Neural cell (in vitro differentiated cells): ENCODE results near the gene SFMBT2. TPM values are rescaled to one million over a fixed set of nuclear protein-coding genes. Genes with fewer than 3 reads are reported as not detected.

Experiments
- H2AFZ ChIP-seq: fragments of 200-600, 300-800 bp; sonication (generic), shearing (Covaris generic); 2 replicates; pipeline ENCODE4 v1.6.0; 2014; ENCODE audit warnings: low read depth, mild to moderate bottlenecking, antibody characterized with exemption, low read length, moderate library complexity
- H3F3A ChIP-seq: fragments of 200-600 bp; shearing (Covaris generic); 2 replicates; pipeline ENCODE4 v1.6.1; 2016; ENCODE audit warnings: mild to moderate bottlenecking, moderate library complexity, mixed read lengths, antibody characterized with exemption, low read length; ENCODE audit not compliant: insufficient read depth, poor library complexity, severe bottlenecking
- H3K27ac ChIP-seq: fragments of 200-600, 300-800 bp; sonication (generic), shearing (Covaris generic); 2 replicates; pipeline ENCODE4 v1.5.1; 2014; ENCODE audit warnings: mild to moderate bottlenecking, low read length, moderate library complexity
- H3K27me3 ChIP-seq: fragments of 300-800, 200-600 bp; sonication (generic), shearing (Covaris generic); 2 replicates; pipeline ENCODE4 v1.6.0; 2014; ENCODE audit warnings: mild to moderate bottlenecking, low read depth, low read length, moderate library complexity; ENCODE audit not compliant: insufficient read depth
- H3K36me3 ChIP-seq: fragments of 300-800, 200-600 bp; sonication (generic), shearing (Covaris generic); 2 replicates; pipeline ENCODE4 v1.5.1; 2014; ENCODE audit warnings: mild to moderate bottlenecking, antibody characterized with exemption, low read length, moderate library complexity; ENCODE audit not compliant: insufficient read depth
- H3K4me2 ChIP-seq: fragments of 300-800, 200-600 bp; sonication (generic), shearing (Covaris generic); 2 replicates; pipeline ENCODE4 v1.6.0; 2014; ENCODE audit warnings: mild to moderate bottlenecking, low read length
- H3K4me3 ChIP-seq: fragments of 300-800, 200-600 bp; sonication (generic), shearing (Covaris generic); 2 replicates; pipeline ENCODE4 v1.5.1; 2014; ENCODE audit warnings: mild to moderate bottlenecking, low read length, moderate library complexity
- H3K79me2 ChIP-seq: fragments of 200-600 bp; shearing (Covaris generic); replicated peaks from 2 replicates; pipeline ENCODE4 v1.6.0; 2014; ENCODE audit warnings: mild to moderate bottlenecking, low read length, moderate library complexity; ENCODE audit not compliant: insufficient read depth
- H3K9ac ChIP-seq: fragments of 300-800, 200-600 bp; sonication (generic), shearing (Covaris generic); 2 replicates; pipeline ENCODE4 v1.6.1; 2016; ENCODE audit warnings: mild to moderate bottlenecking, low read length, mixed read lengths
- H3K9me2 ChIP-seq: fragments of 200-600 bp; shearing (Covaris generic); 2 replicates; pipeline ENCODE4 v1.6.1; 2016; ENCODE audit warnings: mild to moderate bottlenecking, low read length, mixed read lengths; ENCODE audit not compliant: insufficient read depth
- H3K9me3 ChIP-seq: fragments of 200-600, 300-800 bp; sonication (generic), shearing (Covaris generic); 2 replicates; pipeline ENCODE4 v1.6.1; 2016; ENCODE audit warnings: mild to moderate bottlenecking, mixed run types, low read length, moderate library complexity, mixed read lengths
- H4K20me1 ChIP-seq: fragments of 200-600 bp; shearing (Covaris generic); 2 replicates; pipeline ENCODE4 v1.6.1; 2016; ENCODE audit warnings: mild to moderate bottlenecking, mixed run types; ENCODE audit not compliant: insufficient read depth
- CTCF ChIP-seq: fragments of 450-650 bp; IDR thresholded peaks from 2 replicates; pipeline ENCODE4 v1.5.1; 2014; ENCODE audit warnings: antibody characterized with exemption, mild to moderate bottlenecking, moderate library complexity; ENCODE audit not compliant: poor library complexity, severe bottlenecking
- EP300 ChIP-seq: fragments of 450-650 bp; conservative IDR thresholded peaks from 2 replicates; pipeline ENCODE4 v1.6.1; 2014; ENCODE audit warnings: antibody characterized with exemption, mild to moderate bottlenecking, moderate library complexity; ENCODE audit not compliant: poor library complexity, severe bottlenecking
- EZH2 ChIP-seq: fragments of 200-600, 300-800 bp; shearing (Covaris generic), sonication (generic); IDR thresholded peaks from 2 replicates; pipeline ENCODE4 v1.6.1; 2014; ENCODE audit warnings: antibody characterized with exemption, low read length, borderline replicate concordance, mild to moderate bottlenecking; ENCODE audit not compliant: insufficient read depth, poor library complexity, severe bottlenecking
- MXI1 ChIP-seq: fragments of 450-650 bp; conservative IDR thresholded peaks from 2 replicates; pipeline ENCODE4 v1.6.1; 2014; ENCODE audit warnings: antibody characterized with exemption, mild to moderate bottlenecking; ENCODE audit not compliant: poor library complexity, severe bottlenecking
- POLR2AphosphoS5 ChIP-seq: IDR thresholded peaks from 2 replicates; pipeline ENCODE4 v1.6.1; 2012
- RAD21 ChIP-seq: fragments of 450-650 bp; conservative IDR thresholded peaks from 2 replicates; pipeline ENCODE4 v1.6.1; 2014; ENCODE audit warnings: antibody characterized with exemption, mild to moderate bottlenecking, moderate library complexity
- TAF1 ChIP-seq: IDR thresholded peaks from 2 replicates; pipeline ENCODE4 v1.6.1; 2012; ENCODE audit warnings: low read depth
- polyA plus RNA-seq: library from polyadenylated mRNA; depleted of rRNA; stranded (reverse); fragments of >200 nt; gene quantifications from 2 replicates; pipeline ENCODE4 v1.2.3, GENCODE V29; 2014
- TF ChIP-seq, protein P1 (sequence below): IDR thresholded peaks from 2 replicates; pipeline ENCODE4 v1.6.1; 2012; ENCODE audit warnings: borderline replicate concordance

Gene SFMBT2
- polyA plus RNA-seq, 1 donor from 2014 or later, result 1.3 TPM

GRCh38 chr10:7403620-7404019 is 7.2 kb downstream of the SFMBT2 start:
- Histone ChIP-seq H3K9me2 (no peaks in the 10 kb centered on the region), H3K9me3 (no peaks in the 10 kb centered on the region), H3K27me3 (peaks cover 25% of the 10 kb centered on the region), H3K36me3 (no peaks in the 10 kb centered on the region), H3K4me2 (no peak overlapping the region), H3K27ac (no peak overlapping the region), H3K9ac (no peak overlapping the region), H4K20me1 (no peaks in the 10 kb centered on the region), H3F3A (no peaks in the 10 kb centered on the region), H2AFZ (no peak overlapping the region), H3K4me3 (no peak overlapping the region), H3K79me2 (no peaks in the 10 kb centered on the region)
- TF ChIP-seq EP300 (no peak), EZH2 (no peak), POLR2AphosphoS5 (no peak), MXI1 (no peak), RAD21 (no peak), TAF1 (no peak), CTCF (no peak)
- TF ChIP-seq, protein P1, sequence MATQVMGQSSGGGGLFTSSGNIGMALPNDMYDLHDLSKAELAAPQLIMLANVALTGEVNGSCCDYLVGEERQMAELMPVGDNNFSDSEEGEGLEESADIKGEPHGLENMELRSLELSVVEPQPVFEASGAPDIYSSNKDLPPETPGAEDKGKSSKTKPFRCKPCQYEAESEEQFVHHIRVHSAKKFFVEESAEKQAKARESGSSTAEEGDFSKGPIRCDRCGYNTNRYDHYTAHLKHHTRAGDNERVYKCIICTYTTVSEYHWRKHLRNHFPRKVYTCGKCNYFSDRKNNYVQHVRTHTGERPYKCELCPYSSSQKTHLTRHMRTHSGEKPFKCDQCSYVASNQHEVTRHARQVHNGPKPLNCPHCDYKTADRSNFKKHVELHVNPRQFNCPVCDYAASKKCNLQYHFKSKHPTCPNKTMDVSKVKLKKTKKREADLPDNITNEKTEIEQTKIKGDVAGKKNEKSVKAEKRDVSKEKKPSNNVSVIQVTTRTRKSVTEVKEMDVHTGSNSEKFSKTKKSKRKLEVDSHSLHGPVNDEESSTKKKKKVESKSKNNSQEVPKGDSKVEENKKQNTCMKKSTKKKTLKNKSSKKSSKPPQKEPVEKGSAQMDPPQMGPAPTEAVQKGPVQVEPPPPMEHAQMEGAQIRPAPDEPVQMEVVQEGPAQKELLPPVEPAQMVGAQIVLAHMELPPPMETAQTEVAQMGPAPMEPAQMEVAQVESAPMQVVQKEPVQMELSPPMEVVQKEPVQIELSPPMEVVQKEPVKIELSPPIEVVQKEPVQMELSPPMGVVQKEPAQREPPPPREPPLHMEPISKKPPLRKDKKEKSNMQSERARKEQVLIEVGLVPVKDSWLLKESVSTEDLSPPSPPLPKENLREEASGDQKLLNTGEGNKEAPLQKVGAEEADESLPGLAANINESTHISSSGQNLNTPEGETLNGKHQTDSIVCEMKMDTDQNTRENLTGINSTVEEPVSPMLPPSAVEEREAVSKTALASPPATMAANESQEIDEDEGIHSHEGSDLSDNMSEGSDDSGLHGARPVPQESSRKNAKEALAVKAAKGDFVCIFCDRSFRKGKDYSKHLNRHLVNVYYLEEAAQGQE, result no peak

- H3K36me3 ChIP-seq, result no peaks in the 10 kb centered on the region
- H3K4me2 ChIP-seq, result no peak overlapping the region
- no peak for TF ChIP-seq CTCF
- no peak for TF ChIP-seq POLR2AphosphoS5
- TF ChIP-seq TAF1, result no peak
- TF ChIP-seq MXI1, result no peak
- H4K20me1 ChIP-seq, result no peaks in the 10 kb centered on the region
- H3K27ac ChIP-seq, result no peak overlapping the region
- H3K9me2 ChIP-seq, result no peaks in the 10 kb centered on the region
- no peak overlapping the region for H3K9ac ChIP-seq
- no peaks in the 10 kb centered on the region for H3K9me3 ChIP-seq
- H3K4me3 ChIP-seq, result no peak overlapping the region
- H2AFZ ChIP-seq, result no peak overlapping the region
- H3K27me3 ChIP-seq, result peaks cover 7% of the 10 kb centered on the region
- H3K79me2 ChIP-seq, result no peaks in the 10 kb centered on the region
- no peaks in the 10 kb centered on the region for H3F3A ChIP-seq
Observed at GRCh38 chr10:7401782-7402181, 9.1 kb downstream of the SFMBT2 start.
